HepG2 (cell line): Measurements from ENCODE around the gene SH3YL1. TPM values are rescaled to one million over a fixed set of nuclear protein-coding genes. Genes with fewer than 3 reads are reported as not detected.

Experiments used
- ATAC-seq: fragments of 200-7000 bp; cut with Tn5 transposase; 3 replicates; pipeline ENCODE4 v1.9.1; 2020; ENCODE audit warnings: mild to moderate bottlenecking, moderate library complexity
- BruUV-seq: library from RNA; stranded (reverse); fragments of 400-500 nt; replicated peaks from 2 replicates; lab custom pipeline; 2021; lab: Mats Ljungman, UMichigan
- CTCF ChIA-PET: fragments of 300-600 bp; formaldehyde crosslinking; extraction: SDS; loops from one replicate; lab custom pipeline; 2021; ENCODE audit warnings: low total read pairs, inconsistent platforms, low intra/inter-chr PET ratio; lab: Yijun Ruan, JAX
- POLR2A ChIA-PET: fragments of 350-600 bp; sonication (Branson Sonifier 250); formaldehyde crosslinking; loops from one replicate; lab custom pipeline; 2020; ENCODE audit warnings: antibody characterized with exemption, inconsistent platforms; lab: Yijun Ruan, JAX
- DNase-seq: peaks from one replicate; pipeline ENCODE4 v3.0.0-alpha.2; 2015; ENCODE audit warnings: low spot score
- FAIRE-seq: peaks from 3 replicates; lab custom pipeline; 2011; peaks lifted over from hg19 to GRCh38; lab: Jason Lieb, UNC
- H2AFZ ChIP-seq: one replicate; pipeline ENCODE4 v1.6.1; 2011; ENCODE audit warnings: low read length, inconsistent platforms
- H3K27ac ChIP-seq: fragments of 300-600 bp; 3 replicates; pipeline ENCODE4 v1.8.0; 2011; ENCODE audit warnings: mixed run types, mild to moderate bottlenecking, mixed read lengths, low read length, inconsistent platforms; ENCODE audit not compliant: insufficient read depth; ENCODE audit errors: extremely low read length
- H3K27me3 ChIP-seq, 2 experiments: fragments of 200-600 bp in 1 of 2; 2 replicates in 1 of 2; 3 replicates in 1 of 2; pipeline versions ENCODE4 v1.6.0 to v1.8.0; 2011; ENCODE audit warnings: low read length in 2 of 2, mild to moderate bottlenecking in 2 of 2, moderate library complexity in 2 of 2, inconsistent platforms in 1 of 2; ENCODE audit not compliant: insufficient read depth in 2 of 2, control insufficient read depth in 1 of 2
- H3K36me3 ChIP-seq, 2 experiments: fragments of 200-600 bp in 1 of 2; replicated peaks in 1 of 2; 2 replicates in 1 of 2; 3 replicates in 1 of 2; pipeline versions ENCODE4 v1.5.1 to v1.8.0; 2011; ENCODE audit warnings: low read length in 2 of 2, inconsistent platforms in 1 of 2; ENCODE audit not compliant: insufficient read depth in 2 of 2, control insufficient read depth in 1 of 2
- H3K4me1 ChIP-seq: 2 replicates; pipeline ENCODE4 v1.5.1; 2012; ENCODE audit warnings: low read length, inconsistent platforms; ENCODE audit not compliant: insufficient read depth
- H3K4me2 ChIP-seq: 2 replicates; pipeline ENCODE4 v1.6.0; 2011; ENCODE audit warnings: low read depth, low read length, inconsistent platforms
- H3K4me3 ChIP-seq, 3 experiments: fragments of 200-600 bp in 1 of 3; sonication (generic), shearing (Covaris generic) in 1 of 3; replicated peaks in 1 of 3; 2 replicates each; pipeline ENCODE4 v1.5.1; 2011 to 2016; ENCODE audit warnings: low read length in 3 of 3, inconsistent platforms in 2 of 3, low read depth in 2 of 3, mild to moderate bottlenecking in 2 of 3, control low read depth in 1 of 3, mixed read lengths in 1 of 3; ENCODE audit not compliant: insufficient read depth in 1 of 3
- H3K79me2 ChIP-seq: one replicate; pipeline ENCODE4 v1.6.1; 2011; ENCODE audit warnings: low read length, inconsistent platforms; ENCODE audit not compliant: insufficient read depth
- H3K9ac ChIP-seq: 2 replicates; pipeline ENCODE4 v1.6.0; 2011; ENCODE audit warnings: mild to moderate bottlenecking, low read depth, low read length, inconsistent platforms; ENCODE audit not compliant: insufficient read depth
- H3K9me3 ChIP-seq: 2 replicates; pipeline ENCODE4 v1.5.1; 2012; ENCODE audit warnings: mild to moderate bottlenecking, low read length
- H4K20me1 ChIP-seq: 2 replicates; pipeline ENCODE4 v1.6.0; 2011; ENCODE audit warnings: inconsistent platforms, mild to moderate bottlenecking, low read length, moderate library complexity; ENCODE audit not compliant: insufficient read depth
- FOXP4 ChIP-seq: sonication (generic); formaldehyde crosslinking; IDR thresholded peaks from 2 replicates; pipeline ENCODE4 v1.4.0; 2020; ENCODE audit warnings: missing genetic modification reagents
- IRF2 ChIP-seq: IDR thresholded peaks from 2 replicates; pipeline ENCODE4 v1.6.1; 2018; ENCODE audit warnings: missing genetic modification reagents, missing compliant biosample characterization
- PAWR ChIP-seq: sonication (generic); formaldehyde crosslinking; IDR thresholded peaks from 2 replicates; pipeline ENCODE4 v1.4.0; 2020; ENCODE audit warnings: missing genetic modification reagents, mild to moderate bottlenecking, borderline replicate concordance
- PRPF4 ChIP-seq: fragments of 200-400 bp; formaldehyde crosslinking; IDR thresholded peaks from 2 replicates; pipeline ENCODE4 v1.6.1; 2016; ENCODE audit warnings: low read length, low read depth; ENCODE audit not compliant: poor library complexity, severe bottlenecking
- RXRA ChIP-seq: sonication (generic); formaldehyde crosslinking; IDR thresholded peaks from 2 replicates; pipeline ENCODE4 v1.5.1; 2020; ENCODE audit warnings: missing genetic modification reagents
- TCF7L2 ChIP-seq: IDR thresholded peaks from 2 replicates; pipeline ENCODE4 v1.6.1; 2011; ENCODE audit warnings: mild to moderate bottlenecking, low read depth, low read length, moderate library complexity
- ZNF335 ChIP-seq: sonication (generic); formaldehyde crosslinking; IDR thresholded peaks from 2 replicates; pipeline ENCODE4 v1.4.0; 2020; ENCODE audit warnings: missing genetic modification reagents
- ZNF451 ChIP-seq: sonication (generic); formaldehyde crosslinking; IDR thresholded peaks from 2 replicates; pipeline ENCODE4 v1.5.0; 2020; ENCODE audit warnings: mild to moderate bottlenecking, missing genetic modification reagents
- ZNF672 ChIP-seq: sonication (generic); formaldehyde crosslinking; IDR thresholded peaks from 2 replicates; pipeline ENCODE4 v1.8.1; 2022; ENCODE audit warnings: missing genetic modification reagents
- WGBS: methylation state at CpG from one replicate; pipeline ENCODE4 v1.1.6; 2017; ENCODE audit warnings: low lambda C conversion rate; 5-methylcytosine and 5-hydroxymethylcytosine counted together
- in situ Hi-C: cut with HindIII; loops from 2 replicates; pipeline ENCODE4 v1.10.0; 2017; ENCODE audit warnings: low pct_unique_long_range_greater_than_20kb; ENCODE audit not compliant: extremely low pct_ligation_motif_present
- intact Hi-C: fragments of 100-400 bp; cut with micrococcal nuclease; formaldehyde crosslinking; loops from one replicate; pipeline ENCODE4 v1.10.0; 2022; ENCODE audit not compliant: unreplicated experiment
- polyA plus RNA-seq, 8 experiments: library from polyadenylated mRNA; depleted of rRNA in 3 of 8; stranded (reverse) in 7 of 8; unstranded in 1 of 8; fragments of >200 nt; fragmentation: Illumina TruSeq in 4 of 8; extraction: Trizol in 4 of 8; gene quantifications; 2 replicates each; pipeline versions ENCODE4 v1.2.1 to v1.2.3, GENCODE V29; 2011 to 2016; ENCODE audit warnings: low read depth in 4 of 8, missing spikeins in 1 of 8, mixed read lengths in 1 of 8; ENCODE audit not compliant: insufficient read depth in 1 of 8
- total RNA-seq, 5 experiments: library from RNA; depleted of rRNA; stranded (reverse); fragments of >200 nt; fragmentation: Illumina TruSeq; extraction: Trizol; gene quantifications; 2 replicates each; pipeline ENCODE4 v1.2.3, GENCODE V29; 2016; ENCODE audit warnings: low read depth in 1 of 5
- TF ChIP-seq, protein P1 (sequence below): sonication (generic); formaldehyde crosslinking; conservative IDR thresholded peaks from 2 replicates; pipeline ENCODE4 v1.8.1; 2023; ENCODE audit warnings: missing genetic modification reagents

The SH3YL1 gene
- total and polyA plus RNA-seq, 2 of the 13 experiments (the other 11 are each of a cell fraction or from before 2014, with no cell fraction given), result 13.0 to 48.2 TPM

DNA sequence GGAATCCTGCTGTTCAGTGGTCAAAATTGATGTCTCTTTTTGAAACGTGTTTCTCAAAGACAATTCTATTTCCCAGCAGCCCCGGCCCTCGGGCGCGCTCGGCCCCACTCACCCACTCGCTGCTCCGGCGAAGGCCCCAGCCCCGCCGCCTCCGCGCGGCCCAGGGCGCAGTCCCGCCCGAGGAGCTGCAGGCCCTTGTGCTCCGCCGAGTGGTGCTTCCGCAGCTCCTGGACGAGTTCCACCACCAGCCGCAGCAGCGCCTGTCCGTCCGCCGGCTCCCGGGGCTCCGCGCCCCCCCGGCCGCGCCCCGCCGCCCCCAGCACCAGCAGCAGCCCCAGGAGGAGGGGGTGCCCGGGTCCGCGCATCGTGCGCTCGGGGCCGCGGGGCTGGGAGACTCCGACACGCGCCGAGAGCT lies 23.6 kb upstream of the SH3YL1 start:
- Histone ChIP-seq H3K27me3 (peaks cover 3 to 19% of the 10 kb centered on the region in 2 experiments), H3K4me3 (peak overlapping the region in 2 of 3 experiments; percentile 2 to 38; a peak in 2 of 6 replicates), H3K4me2 (no peak overlapping the region), H2AFZ (no peak overlapping the region), H3K9me3 (no peaks in the 10 kb centered on the region), H3K9ac (no peak overlapping the region), H3K36me3 (no peaks in the 10 kb centered on the region; a peak in 2 of 5 replicates), H3K79me2 (no peaks in the 10 kb centered on the region), H3K27ac (no peak overlapping the region), H4K20me1 (no peaks in the 10 kb centered on the region), H3K4me1 (peaks cover 10% of the 10 kb centered on the region)
- FAIRE-seq, result no peak
- 67% methylated on average over 36 of the region's 46 CpGs for WGBS
- no peak for DNase-seq
- BruUV-seq, result no TSS peak
- ATAC-seq, result peak; percentile 10
- in situ Hi-C loops (loop anchor here (5.0 kb wide), 1 partner anchor 40 kb away; no protein-coding TSS in a partner anchor), intact Hi-C loops (no loop called here)
- ChIA-PET CTCF (no interaction called here), POLR2A (interaction anchor here (0.9 to 1.8 kb wide), 2 partner anchors 26 to 112 kb away, joined by 3 to 8 read pairs; no protein-coding TSS in a partner anchor)
- TF ChIP-seq, protein P1, sequence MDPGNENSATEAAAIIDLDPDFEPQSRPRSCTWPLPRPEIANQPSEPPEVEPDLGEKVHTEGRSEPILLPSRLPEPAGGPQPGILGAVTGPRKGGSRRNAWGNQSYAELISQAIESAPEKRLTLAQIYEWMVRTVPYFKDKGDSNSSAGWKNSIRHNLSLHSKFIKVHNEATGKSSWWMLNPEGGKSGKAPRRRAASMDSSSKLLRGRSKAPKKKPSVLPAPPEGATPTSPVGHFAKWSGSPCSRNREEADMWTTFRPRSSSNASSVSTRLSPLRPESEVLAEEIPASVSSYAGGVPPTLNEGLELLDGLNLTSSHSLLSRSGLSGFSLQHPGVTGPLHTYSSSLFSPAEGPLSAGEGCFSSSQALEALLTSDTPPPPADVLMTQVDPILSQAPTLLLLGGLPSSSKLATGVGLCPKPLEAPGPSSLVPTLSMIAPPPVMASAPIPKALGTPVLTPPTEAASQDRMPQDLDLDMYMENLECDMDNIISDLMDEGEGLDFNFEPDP (CRISPR knock-in tag), result no peak
- TF ChIP-seq ZNF335 (CRISPR knock-in tag), result no peak
- TF ChIP-seq ZNF451 (CRISPR knock-in tag), result no peak
- no peak for TF ChIP-seq PRPF4
- TF ChIP-seq FOXP4 (CRISPR knock-in tag), result no peak
- TF ChIP-seq TCF7L2, result no peak
- TF ChIP-seq ZNF672 (CRISPR knock-in tag), result no peak
- no peak for TF ChIP-seq IRF2 (CRISPR knock-in tag)
- no peak for TF ChIP-seq RXRA (CRISPR knock-in tag)
- no peak for TF ChIP-seq PAWR (CRISPR knock-in tag)
